IPS-18a (cell line): ENCODE measurements around the gene SH3RF1.
"Not testable (repeated sequence)": the region's sequence is repeated elsewhere in the genome, so short reads cannot be mapped to it uniquely, and the experiment has no call there.

Experiments used
- H3K27ac ChIP-seq: one replicate; pipeline ENCODE4 v1.5.1; 2013; ENCODE audit warnings: low read length
- H3K27me3 ChIP-seq: one replicate; pipeline ENCODE4 v1.6.1; 2013; ENCODE audit warnings: mild to moderate bottlenecking, low read length; ENCODE audit not compliant: control insufficient read depth, insufficient read depth
- H3K36me3 ChIP-seq: one replicate; pipeline ENCODE4 v1.6.1; 2013; ENCODE audit warnings: low read depth, low read length; ENCODE audit not compliant: control insufficient read depth
- H3K4me1 ChIP-seq: one replicate; pipeline ENCODE4 v1.6.1; 2013; ENCODE audit warnings: low read depth, low read length; ENCODE audit not compliant: control insufficient read depth
- H3K4me3 ChIP-seq: one replicate; pipeline ENCODE4 v1.5.1; 2013; ENCODE audit warnings: low read length
- H3K9ac ChIP-seq: one replicate; pipeline ENCODE4 v1.6.1; 2013; ENCODE audit warnings: mild to moderate bottlenecking, low read length, moderate library complexity
- H3K9me3 ChIP-seq: one replicate; pipeline ENCODE4 v1.6.1; 2013; ENCODE audit warnings: low read depth, low read length; ENCODE audit not compliant: control insufficient read depth

SH3RF1 gene

GRCh38 chr4:169215656-169216055 lies 55.1 kb downstream of the SH3RF1 start:
- H3K4me1 ChIP-seq = no peaks in the 10 kb centered on the region
- no peaks in the 10 kb centered on the region for H3K27me3 ChIP-seq
- no peaks in the 10 kb centered on the region for H3K9me3 ChIP-seq
- no peak overlapping the region for H3K4me3 ChIP-seq
- no peaks in the 10 kb centered on the region for H3K36me3 ChIP-seq
- H3K27ac ChIP-seq = no peak overlapping the region
- H3K9ac ChIP-seq = no peak overlapping the region

DNA sequence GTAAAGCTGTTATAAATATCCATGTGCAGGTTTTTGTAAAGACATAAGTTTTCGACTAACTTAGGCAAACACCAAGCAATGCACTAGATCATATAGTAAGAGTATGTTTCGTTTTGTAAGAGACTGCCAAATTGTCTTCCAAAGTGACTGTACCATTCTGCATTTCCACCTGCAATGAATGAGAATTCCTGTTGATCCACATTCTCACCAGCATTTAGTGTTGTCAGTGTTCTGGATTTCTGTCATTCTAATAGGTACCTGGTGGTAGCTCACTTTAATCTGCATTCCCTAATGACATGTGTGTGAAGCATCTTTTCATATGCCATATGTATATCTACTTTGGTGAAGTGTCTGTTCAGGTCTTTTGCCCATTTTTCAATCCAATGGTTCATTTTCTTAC lies 57.8 kb downstream of the SH3RF1 start:
- Histone ChIP-seq H3K9ac (no peak overlapping the region), H3K4me1 (peaks cover 3% of the 10 kb centered on the region), H3K27me3 (no peaks in the 10 kb centered on the region), H3K27ac (no peak overlapping the region), H3K4me3 (no peak overlapping the region), H3K36me3 (no peaks in the 10 kb centered on the region), H3K9me3 (no peaks in the 10 kb centered on the region)

DNA sequence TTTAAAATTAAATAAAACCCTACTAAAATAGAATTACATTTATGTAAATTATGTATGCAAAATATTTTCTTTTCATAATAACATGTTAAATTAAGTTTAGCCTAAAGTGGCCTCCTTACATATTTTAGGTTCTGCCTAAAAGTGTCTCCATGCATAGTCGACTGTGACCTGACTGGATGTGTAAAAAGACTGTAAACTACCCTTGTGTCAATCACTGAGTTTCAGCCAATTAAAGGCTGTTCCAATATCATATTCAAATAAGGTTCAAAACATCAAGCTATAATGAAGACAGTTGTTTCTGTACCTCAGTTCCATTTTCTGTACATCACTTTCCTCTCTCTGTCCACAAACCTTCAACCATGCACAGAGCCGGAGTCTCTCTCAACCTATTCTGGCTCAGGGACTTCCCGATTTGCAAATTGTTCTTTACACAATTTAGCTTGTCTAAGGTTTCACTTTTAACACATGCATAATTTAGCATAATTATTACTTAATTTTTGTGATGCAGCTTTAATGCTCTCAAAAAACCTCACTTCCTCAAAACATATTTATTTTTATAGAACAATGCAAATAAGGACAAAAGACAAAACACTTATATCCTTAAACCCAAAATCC lies 60.1 kb downstream of the SH3RF1 start:
- Histone ChIP-seq H3K9me3 (no peaks in the 10 kb centered on the region), H3K27me3 (no peaks in the 10 kb centered on the region), H3K36me3 (no peaks in the 10 kb centered on the region), H3K27ac (no peak overlapping the region), H3K4me3 (no peak overlapping the region), H3K9ac (no peak overlapping the region), H3K4me1 (peaks cover 9% of the 10 kb centered on the region)

- no peaks in the 10 kb centered on the region for H3K36me3 ChIP-seq
- H3K27me3 ChIP-seq = no peaks in the 10 kb centered on the region
- no peak overlapping the region for H3K9ac ChIP-seq
- H3K9me3 ChIP-seq = no peaks in the 10 kb centered on the region
- no peak overlapping the region for H3K27ac ChIP-seq
- peaks cover 9% of the 10 kb centered on the region for H3K4me1 ChIP-seq
- H3K4me3 ChIP-seq = no peak overlapping the region
These were observed 61.3 kb downstream of the SH3RF1 start for GRCh38 chr4:169209388-169209883.

DNA sequence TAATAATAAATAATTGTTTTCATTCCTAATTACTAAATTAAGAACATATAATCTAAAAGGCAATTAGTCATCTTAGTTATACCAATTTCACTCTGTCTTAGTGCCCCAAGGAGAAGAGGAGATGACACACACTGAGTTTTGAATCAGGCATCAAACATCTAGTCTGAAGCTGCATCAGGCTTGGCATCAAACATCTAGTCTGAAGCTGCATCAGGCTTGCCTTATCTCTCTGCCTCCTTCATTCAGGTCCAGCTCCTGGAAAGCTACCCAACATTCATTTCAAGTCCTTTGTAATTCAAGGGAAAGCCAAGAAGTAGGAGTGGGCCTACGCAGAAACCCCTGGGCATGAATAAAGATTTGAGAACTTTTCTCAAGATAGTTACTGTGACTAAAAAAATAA lies 62.2 kb downstream of the SH3RF1 start:
- no peak overlapping the region for H3K9ac ChIP-seq

DNA sequence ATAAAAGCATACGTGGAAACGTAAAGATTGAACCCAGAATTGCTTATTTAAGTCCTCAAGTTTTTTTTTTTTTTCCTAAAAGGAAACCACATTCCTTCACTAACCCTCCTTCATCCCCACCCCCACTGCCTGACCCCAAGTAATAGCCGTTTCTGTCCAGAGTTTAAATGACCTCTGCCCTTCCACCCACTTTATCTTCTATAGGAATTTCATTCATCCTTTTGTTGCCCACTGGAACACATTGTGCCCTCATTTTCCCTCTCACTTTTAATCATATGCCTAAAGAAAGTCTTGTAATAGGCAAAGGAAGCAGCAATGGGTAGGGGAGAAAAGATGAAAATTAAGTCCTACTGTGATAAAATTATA lies 62.7 kb downstream of the SH3RF1 start:
- Histone ChIP-seq H3K27ac (no peak overlapping the region), H3K4me1 (peaks cover 9% of the 10 kb centered on the region), H3K36me3 (no peaks in the 10 kb centered on the region), H3K4me3 (peak overlapping the region; percentile 28), H3K9ac (no peak overlapping the region), H3K27me3 (no peaks in the 10 kb centered on the region), H3K9me3 (no peaks in the 10 kb centered on the region)

More for the DNA sequence above, 62.2 kb downstream of the SH3RF1 start:
- Histone ChIP-seq H3K36me3 (no peaks in the 10 kb centered on the region), H3K9me3 (no peaks in the 10 kb centered on the region), H3K4me1 (peaks cover 9% of the 10 kb centered on the region), H3K27ac (no peak overlapping the region), H3K27me3 (no peaks in the 10 kb centered on the region), H3K4me3 (no peak overlapping the region)

DNA sequence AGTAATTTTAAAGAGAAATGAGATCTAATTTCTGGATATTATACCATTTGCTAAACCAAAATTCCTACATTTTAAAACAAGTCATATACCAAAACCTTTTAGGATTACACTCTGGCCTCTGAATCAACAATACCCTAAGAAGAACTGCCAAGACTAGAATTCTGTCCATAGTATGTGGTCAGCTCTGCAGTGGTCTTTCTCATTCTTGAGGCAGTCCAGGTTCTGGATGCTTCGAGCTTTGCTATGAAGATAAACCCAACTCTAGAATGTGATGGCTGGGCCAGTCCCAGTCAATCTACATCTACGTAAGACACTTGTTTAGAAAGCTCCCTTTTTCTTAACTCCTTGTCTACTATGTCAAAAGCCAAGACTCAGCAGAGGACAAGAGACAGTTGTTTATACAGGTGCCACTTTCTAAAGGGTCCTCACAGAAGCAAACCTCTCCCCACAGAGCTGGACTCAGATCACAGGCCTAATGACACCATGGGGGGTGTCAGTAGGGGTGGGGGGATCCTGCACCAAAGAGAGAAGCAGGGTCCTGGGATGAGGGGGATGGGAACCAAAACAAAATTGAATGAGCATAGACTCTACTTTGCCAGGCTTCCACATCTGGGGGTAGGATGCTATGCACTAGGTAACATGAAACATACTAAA lies 63.2 kb downstream of the SH3RF1 start:
- H3K4me3 ChIP-seq = peak overlapping the region; percentile 28
- no peaks in the 10 kb centered on the region for H3K27me3 ChIP-seq
- no peaks in the 10 kb centered on the region for H3K36me3 ChIP-seq
- H3K4me1 ChIP-seq = peaks cover 9% of the 10 kb centered on the region
- no peak overlapping the region for H3K27ac ChIP-seq
- H3K9me3 ChIP-seq = no peaks in the 10 kb centered on the region
- H3K9ac ChIP-seq = no peak overlapping the region

GRCh38 chr4:169205744-169206080 lies 65.0 kb downstream of the SH3RF1 start:
- H3K4me1 ChIP-seq = peaks cover 14% of the 10 kb centered on the region
- H3K9ac ChIP-seq = no peak overlapping the region
- H3K27me3 ChIP-seq = no peaks in the 10 kb centered on the region
- H3K27ac ChIP-seq = no peak overlapping the region
- no peaks in the 10 kb centered on the region for H3K9me3 ChIP-seq
- no peaks in the 10 kb centered on the region for H3K36me3 ChIP-seq
- H3K4me3 ChIP-seq = no peak overlapping the region

- no peaks in the 10 kb centered on the region for H3K36me3 ChIP-seq
- H3K9ac ChIP-seq = no peak overlapping the region
- H3K4me1 ChIP-seq = peaks cover 14% of the 10 kb centered on the region
- H3K27me3 ChIP-seq = no peaks in the 10 kb centered on the region
- H3K4me3 ChIP-seq = no peak overlapping the region
- no peak overlapping the region for H3K27ac ChIP-seq
- no peaks in the 10 kb centered on the region for H3K9me3 ChIP-seq
These were observed 65.5 kb downstream of the SH3RF1 start for GRCh38 chr4:169205075-169205743.

GRCh38 chr4:169203891-169204290 lies 66.9 kb downstream of the SH3RF1 start:
- H3K9ac ChIP-seq = no peak overlapping the region
- H3K9me3 ChIP-seq = no peaks in the 10 kb centered on the region
- H3K4me1 ChIP-seq = peaks cover 14% of the 10 kb centered on the region
- no peaks in the 10 kb centered on the region for H3K27me3 ChIP-seq
- no peak overlapping the region for H3K4me3 ChIP-seq
- H3K27ac ChIP-seq = no peak overlapping the region
- no peaks in the 10 kb centered on the region for H3K36me3 ChIP-seq

DNA sequence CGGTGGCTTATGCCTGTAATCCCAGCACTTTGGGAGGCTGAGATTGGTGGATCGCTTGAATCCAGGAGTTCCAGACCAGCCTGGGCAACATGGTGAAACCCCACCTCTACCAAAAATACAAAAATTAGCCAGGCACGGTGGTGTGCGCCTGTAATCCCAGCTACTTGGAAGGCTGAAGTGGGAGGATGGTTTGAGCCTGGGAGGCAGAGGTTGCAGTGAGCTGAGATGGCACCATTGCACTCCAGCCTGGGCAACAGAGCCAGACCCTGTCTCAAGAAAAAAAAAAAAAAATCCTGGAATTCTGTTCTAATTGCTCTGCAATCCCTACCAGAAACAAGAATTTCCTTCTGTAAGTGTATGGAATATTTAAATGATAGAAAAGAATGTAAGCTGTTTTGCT lies 67.5 kb downstream of the SH3RF1 start:
- H3K9ac ChIP-seq, H3K27me3 ChIP-seq, H3K36me3 ChIP-seq, H3K27ac ChIP-seq, H3K4me3 ChIP-seq, H3K9me3 ChIP-seq: not testable (repeated sequence)
- H3K4me1 ChIP-seq = peaks cover 14% of the 10 kb centered on the region

DNA sequence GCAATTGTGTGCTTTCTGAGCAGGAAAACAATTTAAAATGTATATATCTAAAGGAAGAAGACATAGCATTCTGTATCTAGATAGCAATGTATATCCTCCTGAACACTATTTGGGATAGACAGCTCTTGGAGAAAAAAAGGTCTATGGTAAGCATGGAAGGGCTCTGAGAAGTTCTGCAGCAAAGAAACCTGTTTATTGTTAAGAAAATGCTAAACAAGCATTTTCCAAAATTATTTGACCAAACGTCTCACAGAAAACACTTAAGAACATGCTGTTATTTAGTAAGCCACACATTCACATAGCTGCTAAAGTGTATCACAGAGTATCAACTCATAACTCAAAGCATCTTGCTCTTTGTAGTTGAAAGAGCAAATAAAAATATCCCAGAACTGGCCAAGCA lies 67.9 kb downstream of the SH3RF1 start:
- no peaks in the 10 kb centered on the region for H3K27me3 ChIP-seq
- no peaks in the 10 kb centered on the region for H3K36me3 ChIP-seq
- H3K4me3 ChIP-seq = no peak overlapping the region
- H3K9ac ChIP-seq = no peak overlapping the region
- H3K4me1 ChIP-seq = peaks cover 10% of the 10 kb centered on the region
- no peak overlapping the region for H3K27ac ChIP-seq
- no peaks in the 10 kb centered on the region for H3K9me3 ChIP-seq
